ENCODE measurements around the gene NAV1. TPM values are rescaled to one million over a fixed set of nuclear protein-coding genes. Genes with fewer than 3 reads are reported as not detected.

Gene NAV1
- total and polyA plus RNA-seq, 2 donors (not counting 3 experiments of a cell fraction or from before 2014, with no cell fraction given): 19.9 to 138 TPM

DNA sequence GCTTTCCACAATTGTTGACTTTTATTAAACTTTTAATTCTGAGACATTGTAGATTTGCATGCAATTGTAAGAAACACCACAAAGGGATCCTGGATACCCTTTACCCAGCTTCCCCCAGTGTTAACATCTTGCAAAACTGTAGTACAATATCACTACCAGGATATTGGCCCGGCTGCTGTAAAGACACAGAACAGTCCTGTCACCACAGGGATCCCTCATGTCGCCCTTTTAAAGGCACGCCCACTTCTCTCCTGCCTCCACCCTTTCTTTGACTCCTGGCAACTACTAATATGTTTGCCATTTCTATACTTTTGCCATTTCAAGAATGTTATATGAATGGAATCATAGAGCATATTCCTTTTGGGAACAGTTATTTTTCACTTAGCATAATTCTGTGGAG lies 37.0 kb downstream of the NAV1 start:
- H3K79me2 ChIP-seq (ENCODE audit: control insufficient read depth, insufficient read depth, low read length): peaks cover 85% of the 10 kb centered on the region
- no peaks in the 10 kb centered on the region for H3K9me1 ChIP-seq (replicated peaks; ENCODE audit: control insufficient read depth, extremely low read depth, insufficient read depth, low read length)
- H3K4me1 ChIP-seq (ENCODE audit: control insufficient read depth, extremely low read depth, insufficient read depth, low read length): peaks cover 5% of the 10 kb centered on the region
- H3K9me3 ChIP-seq (replicated peaks; ENCODE audit: control insufficient read depth, insufficient read depth, low read length): no peaks in the 10 kb centered on the region
- FAIRE-seq: no peak
- H3K4me3 ChIP-seq (replicated peaks in 1 of 3; ENCODE audit: insufficient read depth in 1 of 3, low read depth in 1 of 3, low read length in 3 of 3): no peak overlapping the region
- ChIA-PET CTCF (no interaction called here), POLR2A (no interaction called here)
- H3K36me3 ChIP-seq (ENCODE audit: control insufficient read depth in 2 of 2, extremely low read depth in 1 of 2, insufficient read depth in 2 of 2, low read length in 2 of 2): no peaks in the 10 kb centered on the region
- no peak for TF ChIP-seq GATA2 (IDR thresholded peaks at IDR 0.05; ENCODE audit: insufficient read depth, insufficient read length, low read depth, low read length)
- TF ChIP-seq, protein P1, sequence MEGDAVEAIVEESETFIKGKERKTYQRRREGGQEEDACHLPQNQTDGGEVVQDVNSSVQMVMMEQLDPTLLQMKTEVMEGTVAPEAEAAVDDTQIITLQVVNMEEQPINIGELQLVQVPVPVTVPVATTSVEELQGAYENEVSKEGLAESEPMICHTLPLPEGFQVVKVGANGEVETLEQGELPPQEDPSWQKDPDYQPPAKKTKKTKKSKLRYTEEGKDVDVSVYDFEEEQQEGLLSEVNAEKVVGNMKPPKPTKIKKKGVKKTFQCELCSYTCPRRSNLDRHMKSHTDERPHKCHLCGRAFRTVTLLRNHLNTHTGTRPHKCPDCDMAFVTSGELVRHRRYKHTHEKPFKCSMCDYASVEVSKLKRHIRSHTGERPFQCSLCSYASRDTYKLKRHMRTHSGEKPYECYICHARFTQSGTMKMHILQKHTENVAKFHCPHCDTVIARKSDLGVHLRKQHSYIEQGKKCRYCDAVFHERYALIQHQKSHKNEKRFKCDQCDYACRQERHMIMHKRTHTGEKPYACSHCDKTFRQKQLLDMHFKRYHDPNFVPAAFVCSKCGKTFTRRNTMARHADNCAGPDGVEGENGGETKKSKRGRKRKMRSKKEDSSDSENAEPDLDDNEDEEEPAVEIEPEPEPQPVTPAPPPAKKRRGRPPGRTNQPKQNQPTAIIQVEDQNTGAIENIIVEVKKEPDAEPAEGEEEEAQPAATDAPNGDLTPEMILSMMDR (IDR thresholded peaks at IDR 0.05; ENCODE audit: extremely low read depth in 1 of 2, insufficient read depth in 1 of 2, low read depth in 1 of 2, low read length in 2 of 2): no peak
- TF ChIP-seq, protein P2, sequence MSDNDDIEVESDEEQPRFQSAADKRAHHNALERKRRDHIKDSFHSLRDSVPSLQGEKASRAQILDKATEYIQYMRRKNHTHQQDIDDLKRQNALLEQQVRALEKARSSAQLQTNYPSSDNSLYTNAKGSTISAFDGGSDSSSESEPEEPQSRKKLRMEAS (IDR thresholded peaks at IDR 0.05; ENCODE audit: insufficient read depth, insufficient read length): no peak
- no peak for TF ChIP-seq FOS (IDR thresholded peaks at IDR 0.05; ENCODE audit: borderline replicate concordance, insufficient read depth, low read length)
- no peak for TF ChIP-seq POLR2A (IDR thresholded peaks at IDR 0.05; ENCODE audit: low read depth, low read length)
- no peak for TF ChIP-seq POLR2AphosphoS5 (IDR thresholded peaks at IDR 0.05; ENCODE audit: insufficient read depth, low read depth, low read length)
- TF ChIP-seq EZH2 (IDR thresholded peaks at IDR 0.05; ENCODE audit: borderline replicate concordance, low read depth, low read length, severe bottlenecking): no peak
- no peak for TF ChIP-seq MYC (IDR thresholded peaks at IDR 0.05; ENCODE audit: low read depth, low read length)
- no peak for TF ChIP-seq JUN (IDR thresholded peaks at IDR 0.05; ENCODE audit: borderline replicate concordance, insufficient read depth, insufficient read length, low read depth)
- no peaks in the 10 kb centered on the region for H3K27me3 ChIP-seq (ENCODE audit: control insufficient read depth in 2 of 2, insufficient read depth in 2 of 2, low read length in 2 of 2)
- no peak for DNase-seq (ENCODE audit: low read depth, low spot score)
- H3K27ac ChIP-seq (ENCODE audit: insufficient read depth, low read depth, low read length): no peak overlapping the region
- dilution Hi-C loops (cut with MboI; ENCODE audit: extremely low pct_ligation_motif_present, low sequenced_read_pairs): no loop called here
- BruUV-seq (replicated peaks): no TSS peak
- H4K20me1 ChIP-seq (replicated peaks; ENCODE audit: control insufficient read depth, extremely low read depth, insufficient read depth, low read length): peaks cover 8% of the 10 kb centered on the region
- no peak overlapping the region for H3K9ac ChIP-seq (replicated peaks; ENCODE audit: extremely low read depth, insufficient read depth, low read length)
- H3K4me2 ChIP-seq (ENCODE audit: insufficient read depth, low read length): no peak overlapping the region
- H2AFZ ChIP-seq (ENCODE audit: low read depth, low read length): no peak overlapping the region
- intact Hi-C loops (cut with micrococcal nuclease): no loop called here
